ENCODE measurements around the gene EPHA5. TPM values are rescaled to one million over a fixed set of nuclear protein-coding genes. Genes with fewer than 3 reads are reported as not detected.

EPHA5 gene
- total RNA-seq, 5 donors from 2014 or later (not counting 1 experiment from before 2014, with no cell fraction given), result not detected

DNA sequence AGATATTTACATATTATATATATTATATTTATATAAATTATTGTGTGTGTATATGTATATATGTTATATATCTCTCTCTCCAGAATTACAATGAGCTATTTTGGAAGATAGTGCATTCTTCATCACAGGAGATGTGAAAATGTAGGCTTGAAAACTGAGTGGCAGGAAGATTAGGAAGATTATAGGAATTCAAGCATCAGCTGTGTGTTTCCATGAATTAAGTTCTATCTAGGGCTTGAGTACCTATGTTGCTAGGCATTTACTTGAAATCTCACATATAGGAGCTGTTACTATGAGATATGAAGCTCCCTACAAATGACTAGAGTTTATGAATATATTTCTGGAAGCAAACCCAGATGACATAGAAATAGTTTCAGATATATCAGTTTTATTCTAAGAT, 328.7 kb downstream of the EPHA5 start:
- no peak overlapping the region for H3K27ac ChIP-seq (ENCODE audit: low read length)
- H3K27me3 ChIP-seq (replicated peaks in 1 of 2; ENCODE audit: control insufficient read depth in 2 of 2, extremely low read depth in 1 of 2, insufficient read depth in 2 of 2, low read length in 1 of 2), result no peaks in the 10 kb centered on the region
- CTCF ChIA-PET, result no interaction called here
- DNase-seq (no peak), ATAC-seq (replicated peaks in 1 of 4) (no peak)
- Mint-ChIP-seq H3K27me3 (no peaks in the 10 kb centered on the region), H3K36me3 (no peaks in the 10 kb centered on the region), H3K9me3 (peaks cover 0 to 9% (median 8%) of the 10 kb centered on the region in 3 donors), H3K4me1 (no peaks in the 10 kb centered on the region), H3K4me3 (no peak overlapping the region), H3K27ac (no peak overlapping the region)
- no peak overlapping the region for H3K4me3 ChIP-seq (ENCODE audit: control insufficient read depth in 1 of 2, extremely low read depth in 1 of 2, low read length in 1 of 2)
- H3K36me3 ChIP-seq (ENCODE audit: control insufficient read depth in 2 of 2, extremely low read depth in 1 of 2, insufficient read depth in 1 of 2, low read length in 1 of 2), result no peaks in the 10 kb centered on the region
- POLR2A ChIA-PET, result no interaction called here
- H3K4me1 ChIP-seq (ENCODE audit: control insufficient read depth in 1 of 2, extremely low read depth in 1 of 2, insufficient read depth in 2 of 2, low read length in 2 of 2), result no peaks in the 10 kb centered on the region
- no peaks in the 10 kb centered on the region for H3K9me3 ChIP-seq

DNA sequence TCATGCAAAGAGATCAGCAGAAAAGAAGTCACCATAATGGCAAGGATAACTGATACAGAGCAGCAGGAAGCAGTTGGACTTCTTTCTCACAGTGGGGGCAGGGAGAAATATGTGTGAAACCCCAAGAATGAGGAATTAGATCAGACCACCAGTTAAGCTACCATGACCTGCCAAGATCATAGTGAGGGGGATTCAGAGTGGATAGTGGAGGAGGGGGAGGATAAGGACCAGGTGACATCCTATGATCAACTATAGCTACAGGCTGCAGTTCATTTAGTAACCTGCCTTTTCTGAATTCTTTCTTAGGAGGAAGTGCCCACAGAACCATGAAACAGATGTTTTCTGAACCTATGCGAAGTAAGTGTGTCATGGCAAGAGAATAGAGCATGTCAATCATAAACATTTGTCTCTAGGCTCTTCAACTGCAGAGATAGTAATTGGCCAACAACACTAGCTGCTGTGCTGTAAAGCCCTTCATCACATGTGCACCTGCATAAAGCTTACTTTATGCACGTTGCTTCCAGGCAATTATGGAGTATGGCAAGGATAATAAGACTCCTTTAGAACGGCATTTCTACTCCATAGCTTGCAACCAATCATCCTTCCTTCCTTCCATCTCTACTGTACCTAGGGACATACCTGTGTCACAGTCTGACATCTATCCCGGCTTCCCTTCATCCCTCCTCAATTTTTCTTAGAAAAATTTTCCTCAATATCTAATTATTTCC, 329.7 kb downstream of the EPHA5 start:
- ChIA-PET CTCF (no interaction called here), POLR2A (no interaction called here)
- no peaks in the 10 kb centered on the region for H3K4me1 Mint-ChIP-seq
- H3K9me3 Mint-ChIP-seq, result peaks cover 0 to 12% (median 8%) of the 10 kb centered on the region in 3 donors
- Histone ChIP-seq H3K27ac (ENCODE audit: low read length) (no peak overlapping the region), H3K4me3 (ENCODE audit: control insufficient read depth in 1 of 2, extremely low read depth in 1 of 2, low read length in 1 of 2) (no peak overlapping the region), H3K27me3 (replicated peaks in 1 of 2; ENCODE audit: control insufficient read depth in 2 of 2, extremely low read depth in 1 of 2, insufficient read depth in 2 of 2, low read length in 1 of 2) (no peaks in the 10 kb centered on the region), H3K9me3 (no peaks in the 10 kb centered on the region), H3K36me3 (ENCODE audit: control insufficient read depth in 2 of 2, extremely low read depth in 1 of 2, insufficient read depth in 1 of 2, low read length in 1 of 2) (no peaks in the 10 kb centered on the region), H3K4me1 (ENCODE audit: control insufficient read depth in 1 of 2, extremely low read depth in 1 of 2, insufficient read depth in 2 of 2, low read length in 2 of 2) (no peaks in the 10 kb centered on the region)
- no peak overlapping the region for H3K27ac Mint-ChIP-seq
- no peaks in the 10 kb centered on the region for H3K27me3 Mint-ChIP-seq
- no CpG with 5 or more reads among the region's 4 CpGs for WGBS (ENCODE audit: insufficient coverage)
- no peak for DNase-seq
- no peaks in the 10 kb centered on the region for H3K36me3 Mint-ChIP-seq
- H3K4me3 Mint-ChIP-seq, result no peak overlapping the region
- no peak for ATAC-seq (replicated peaks in 1 of 4)

DNA sequence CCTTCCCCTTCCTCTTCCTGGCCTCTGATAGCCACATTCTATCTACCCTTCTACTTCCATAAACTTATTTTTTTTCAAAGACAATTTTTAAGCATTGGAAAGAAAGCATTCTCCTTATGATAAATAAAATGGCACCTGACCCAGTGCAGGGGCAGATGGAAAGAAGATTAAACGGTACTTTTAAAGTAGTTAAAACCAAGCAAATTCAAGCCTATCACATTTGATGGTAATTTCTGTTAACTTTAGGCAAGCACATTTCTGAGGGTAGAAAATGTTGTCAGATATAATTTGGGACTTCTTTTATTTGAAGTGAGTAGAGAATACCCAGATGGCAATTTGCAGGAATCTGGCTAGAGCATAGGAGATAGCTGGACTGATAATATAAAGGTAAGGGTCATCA, 332.9 kb downstream of the EPHA5 start:
- Histone ChIP-seq H3K4me3 (ENCODE audit: control insufficient read depth in 1 of 2, extremely low read depth in 1 of 2, low read length in 1 of 2) (no peak overlapping the region), H3K27me3 (replicated peaks in 1 of 2; ENCODE audit: control insufficient read depth in 2 of 2, extremely low read depth in 1 of 2, insufficient read depth in 2 of 2, low read length in 1 of 2) (no peaks in the 10 kb centered on the region), H3K36me3 (ENCODE audit: control insufficient read depth in 2 of 2, extremely low read depth in 1 of 2, insufficient read depth in 1 of 2, low read length in 1 of 2) (no peaks in the 10 kb centered on the region), H3K27ac (ENCODE audit: low read length) (no peak overlapping the region), H3K9me3 (no peaks in the 10 kb centered on the region), H3K4me1 (ENCODE audit: control insufficient read depth in 1 of 2, extremely low read depth in 1 of 2, insufficient read depth in 2 of 2, low read length in 2 of 2) (no peaks in the 10 kb centered on the region)
- Mint-ChIP-seq H3K27me3 (no peaks in the 10 kb centered on the region), H3K4me1 (no peaks in the 10 kb centered on the region), H3K36me3 (no peaks in the 10 kb centered on the region), H3K9me3 (peaks cover 3 to 13% (median 11%) of the 10 kb centered on the region in 3 donors), H3K4me3 (no peak overlapping the region), H3K27ac (no peak overlapping the region)
- no CpG with 5 or more reads among the region's 1 CpG for WGBS (ENCODE audit: insufficient coverage)
- POLR2A ChIA-PET, result no interaction called here
- DNase-seq (no peak), ATAC-seq (replicated peaks in 1 of 4) (no peak)
- CTCF ChIA-PET, result no interaction called here

DNA sequence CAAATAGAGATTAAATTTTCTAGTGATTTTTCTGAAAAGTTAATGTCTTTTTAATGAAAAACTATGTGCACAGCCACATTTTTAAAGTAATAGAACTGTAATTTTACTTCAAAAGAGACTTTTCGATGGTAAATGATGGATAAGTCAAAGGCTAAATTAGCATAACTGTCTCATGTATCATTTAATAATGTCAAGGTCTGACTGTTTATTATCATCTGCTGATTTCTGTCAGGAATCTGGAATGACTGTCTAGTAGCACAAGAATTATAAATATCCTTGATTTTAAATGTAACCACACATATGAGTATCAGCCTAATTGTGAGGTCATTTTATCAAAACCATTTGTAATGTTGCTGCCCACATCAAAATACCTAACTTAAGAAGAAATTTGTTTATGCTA, 333.8 kb downstream of the EPHA5 start:
- H3K4me3 ChIP-seq (ENCODE audit: control insufficient read depth in 1 of 2, extremely low read depth in 1 of 2, low read length in 1 of 2), result no peak overlapping the region
- no peaks in the 10 kb centered on the region for H3K9me3 ChIP-seq
- no peaks in the 10 kb centered on the region for H3K36me3 ChIP-seq (ENCODE audit: control insufficient read depth in 2 of 2, extremely low read depth in 1 of 2, insufficient read depth in 1 of 2, low read length in 1 of 2)
- no peaks in the 10 kb centered on the region for H3K27me3 ChIP-seq (replicated peaks in 1 of 2; ENCODE audit: control insufficient read depth in 2 of 2, extremely low read depth in 1 of 2, insufficient read depth in 2 of 2, low read length in 1 of 2)
- CTCF ChIA-PET, result no interaction called here
- no peak overlapping the region for H3K4me3 Mint-ChIP-seq
- DNase-seq (no peak), ATAC-seq (replicated peaks in 1 of 4) (no peak)
- H3K4me1 Mint-ChIP-seq, result no peaks in the 10 kb centered on the region
- peaks cover 3 to 17% (median 11%) of the 10 kb centered on the region in 3 donors for H3K9me3 Mint-ChIP-seq
- no peak overlapping the region for H3K27ac ChIP-seq (ENCODE audit: low read length)
- no peaks in the 10 kb centered on the region for H3K4me1 ChIP-seq (ENCODE audit: control insufficient read depth in 1 of 2, extremely low read depth in 1 of 2, insufficient read depth in 2 of 2, low read length in 2 of 2)
- no peaks in the 10 kb centered on the region for H3K27me3 Mint-ChIP-seq
- H3K36me3 Mint-ChIP-seq, result no peaks in the 10 kb centered on the region
- WGBS (ENCODE audit: insufficient coverage), result no CpG with 5 or more reads among the region's 1 CpG
- H3K27ac Mint-ChIP-seq, result no peak overlapping the region
- POLR2A ChIA-PET, result no interaction called here

DNA sequence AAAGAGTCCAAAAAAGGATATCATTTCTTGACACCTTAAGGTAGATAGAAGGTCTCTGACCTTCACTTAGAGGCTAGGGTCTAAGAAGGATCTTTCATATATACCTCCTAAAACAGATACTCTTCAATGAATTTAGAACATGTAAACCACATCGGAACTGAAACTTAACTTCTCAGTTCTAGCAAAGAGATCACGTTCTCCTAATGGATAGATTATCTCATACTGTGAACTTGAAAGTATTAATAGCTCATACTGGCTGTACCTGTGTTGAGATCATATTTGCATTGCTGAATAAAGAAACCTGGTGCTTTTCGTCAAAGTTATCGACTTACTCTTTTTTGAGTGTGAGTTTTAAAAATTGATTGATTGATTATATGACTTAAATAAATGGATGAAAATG, 353.8 kb downstream of the EPHA5 start:
- WGBS (ENCODE audit: insufficient coverage), result no CpG with 5 or more reads among the region's 4 CpGs
- Histone ChIP-seq H3K27me3 (replicated peaks in 1 of 2; ENCODE audit: control insufficient read depth in 2 of 2, extremely low read depth in 1 of 2, insufficient read depth in 2 of 2, low read length in 1 of 2) (no peaks in the 10 kb centered on the region), H3K9me3 (no peaks in the 10 kb centered on the region), H3K36me3 (ENCODE audit: control insufficient read depth in 2 of 2, extremely low read depth in 1 of 2, insufficient read depth in 1 of 2, low read length in 1 of 2) (no peaks in the 10 kb centered on the region), H3K4me1 (ENCODE audit: control insufficient read depth in 1 of 2, extremely low read depth in 1 of 2, insufficient read depth in 2 of 2, low read length in 2 of 2) (no peaks in the 10 kb centered on the region), H3K4me3 (ENCODE audit: control insufficient read depth in 1 of 2, extremely low read depth in 1 of 2, low read length in 1 of 2) (no peak overlapping the region), H3K27ac (ENCODE audit: low read length) (no peak overlapping the region)
- H3K27me3 Mint-ChIP-seq, result no peaks in the 10 kb centered on the region
- no peaks in the 10 kb centered on the region for H3K4me1 Mint-ChIP-seq
- ATAC-seq (replicated peaks in 1 of 4) (no peak), DNase-seq (no peak)
- H3K9me3 Mint-ChIP-seq, result peaks cover 0 to under 1% (median 0%) of the 10 kb centered on the region in 3 donors
- no peak overlapping the region for H3K27ac Mint-ChIP-seq
- no peaks in the 10 kb centered on the region for H3K36me3 Mint-ChIP-seq
- ChIA-PET POLR2A (no interaction called here), CTCF (no interaction called here)
- no peak overlapping the region for H3K4me3 Mint-ChIP-seq

DNA sequence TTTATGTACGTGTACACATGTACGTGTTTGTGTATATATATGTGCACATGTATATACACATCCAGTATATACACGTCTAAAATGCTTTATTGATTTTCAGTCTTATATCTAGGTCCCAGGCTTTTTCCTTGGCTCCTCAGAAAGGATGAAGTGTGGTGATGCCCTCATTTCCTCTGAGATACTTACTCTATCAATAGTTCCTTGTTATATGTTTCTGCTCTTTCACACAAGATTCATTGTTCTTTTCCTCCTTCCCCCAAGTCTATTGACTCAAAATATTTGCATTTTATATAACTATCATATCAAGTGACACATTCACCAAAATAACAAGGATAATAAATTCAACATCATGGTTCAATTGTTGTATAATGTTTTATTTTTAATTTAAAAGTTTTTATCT, 359.2 kb downstream of the EPHA5 start:
- Histone ChIP-seq H3K4me3 (ENCODE audit: control insufficient read depth in 1 of 2, extremely low read depth in 1 of 2, low read length in 1 of 2) (no peak overlapping the region), H3K27ac (ENCODE audit: low read length) (no peak overlapping the region), H3K9me3 (no peaks in the 10 kb centered on the region), H3K36me3 (ENCODE audit: control insufficient read depth in 2 of 2, extremely low read depth in 1 of 2, insufficient read depth in 1 of 2, low read length in 1 of 2) (no peaks in the 10 kb centered on the region), H3K27me3 (replicated peaks in 1 of 2; ENCODE audit: control insufficient read depth in 2 of 2, extremely low read depth in 1 of 2, insufficient read depth in 2 of 2, low read length in 1 of 2) (no peaks in the 10 kb centered on the region), H3K4me1 (ENCODE audit: control insufficient read depth in 1 of 2, extremely low read depth in 1 of 2, insufficient read depth in 2 of 2, low read length in 2 of 2) (no peaks in the 10 kb centered on the region)
- no peak for ATAC-seq (replicated peaks in 1 of 4)
- DNase-seq, result no peak
- POLR2A ChIA-PET, result no interaction called here
- H3K27me3 Mint-ChIP-seq, result no peaks in the 10 kb centered on the region
- peaks cover 0 to 11% (median 4%) of the 10 kb centered on the region in 3 donors for H3K9me3 Mint-ChIP-seq
- H3K4me1 Mint-ChIP-seq, result no peaks in the 10 kb centered on the region
- no peaks in the 10 kb centered on the region for H3K36me3 Mint-ChIP-seq
- CTCF ChIA-PET, result no interaction called here
- H3K4me3 Mint-ChIP-seq, result no peak overlapping the region
- no CpG with 5 or more reads among the region's 3 CpGs for WGBS (ENCODE audit: insufficient coverage)
- no peak overlapping the region for H3K27ac Mint-ChIP-seq

DNA sequence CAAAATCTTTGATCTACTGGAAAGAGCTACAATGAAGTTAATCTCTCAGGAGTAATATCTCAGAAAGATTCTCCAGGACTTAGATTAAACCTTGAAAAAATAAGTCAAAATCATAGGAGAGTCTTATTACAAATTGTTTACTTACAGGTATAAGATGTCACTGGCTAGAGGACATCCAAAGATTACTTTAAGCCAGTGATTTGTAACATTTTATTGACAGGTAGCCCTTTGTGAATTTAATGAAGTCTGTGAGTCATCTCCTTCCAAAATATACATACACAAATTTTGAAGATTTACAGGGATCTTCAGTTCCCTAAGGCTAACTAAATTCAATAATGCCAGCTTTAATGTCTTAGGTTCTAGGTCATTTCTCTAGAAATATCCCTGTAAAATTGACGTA, 359.7 kb downstream of the EPHA5 start:
- ATAC-seq (replicated peaks in 1 of 4) (no peak), DNase-seq (no peak)
- Mint-ChIP-seq H3K36me3 (no peaks in the 10 kb centered on the region), H3K27ac (no peak overlapping the region), H3K27me3 (no peaks in the 10 kb centered on the region), H3K9me3 (peaks cover 0 to 11% (median 4%) of the 10 kb centered on the region in 3 donors), H3K4me1 (no peaks in the 10 kb centered on the region), H3K4me3 (no peak overlapping the region)
- Histone ChIP-seq H3K36me3 (ENCODE audit: control insufficient read depth in 2 of 2, extremely low read depth in 1 of 2, insufficient read depth in 1 of 2, low read length in 1 of 2) (no peaks in the 10 kb centered on the region), H3K9me3 (no peaks in the 10 kb centered on the region), H3K27ac (ENCODE audit: low read length) (no peak overlapping the region), H3K27me3 (replicated peaks in 1 of 2; ENCODE audit: control insufficient read depth in 2 of 2, extremely low read depth in 1 of 2, insufficient read depth in 2 of 2, low read length in 1 of 2) (no peaks in the 10 kb centered on the region), H3K4me1 (ENCODE audit: control insufficient read depth in 1 of 2, extremely low read depth in 1 of 2, insufficient read depth in 2 of 2, low read length in 2 of 2) (no peaks in the 10 kb centered on the region), H3K4me3 (ENCODE audit: control insufficient read depth in 1 of 2, extremely low read depth in 1 of 2, low read length in 1 of 2) (no peak overlapping the region)
- CTCF ChIA-PET, result no interaction called here
- POLR2A ChIA-PET, result no interaction called here
- WGBS (ENCODE audit: insufficient coverage), result no CpG with 5 or more reads among the region's 1 CpG

Data from T-cell (primary cell).